NCI-H510A treated with DMSO at 0.1 percent for 48 hours (cell line): ENCODE results near the gene ITGA8.

Experiments
- DNase-seq: peaks from one replicate; lab custom pipeline; 2025; lab: John Stamatoyannopoulos, UW

Gene ITGA8

GRCh38 chr10:15730341-15730740, 10.6 kb upstream of the ITGA8 start:
- DNase-seq, result no peak

- no peak for DNase-seq
Measured at GRCh38 chr10:15729890-15730289, 10.2 kb upstream of the ITGA8 start.

GRCh38 chr10:15726042-15726441, 6.3 kb upstream of the ITGA8 start:
- DNase-seq, result no peak

GRCh38 chr10:15725603-15726002, 5.9 kb upstream of the ITGA8 start:
- peak; percentile 4 for DNase-seq

GRCh38 chr10:15724683-15725082, 5.0 kb upstream of the ITGA8 start:
- DNase-seq, result no peak

GRCh38 chr10:15723803-15724202, 4.1 kb upstream of the ITGA8 start:
- DNase-seq, result no peak

GRCh38 chr10:15720635-15721287, 1.0 kb upstream of the ITGA8 start:
- no peak for DNase-seq

GRCh38 chr10:15719049-15719898, 448 bp downstream of the ITGA8 start:
- DNase-seq, result no peak

- no peak for DNase-seq
Measured at GRCh38 chr10:15718694-15719048, 1.1 kb downstream of the ITGA8 start.

GRCh38 chr10:15715619-15716227, 4.0 kb downstream of the ITGA8 start:
- no peak for DNase-seq

- no peak for DNase-seq
Measured at GRCh38 chr10:15714847-15715246, 4.9 kb downstream of the ITGA8 start.

- no peak for DNase-seq
Measured at GRCh38 chr10:15712883-15713282, 6.8 kb downstream of the ITGA8 start.

GRCh38 chr10:15710455-15710854, 9.3 kb downstream of the ITGA8 start:
- DNase-seq, result no peak

- DNase-seq, result no peak
Measured at GRCh38 chr10:15705298-15705697, 14.4 kb downstream of the ITGA8 start.

- DNase-seq, result no peak
Measured at GRCh38 chr10:15704581-15704968, 15.1 kb downstream of the ITGA8 start.

GRCh38 chr10:15703944-15704580, 15.7 kb downstream of the ITGA8 start:
- no peak for DNase-seq

- no peak for DNase-seq
Measured at GRCh38 chr10:15703151-15703880, 16.4 kb downstream of the ITGA8 start.

- no peak for DNase-seq
Measured at GRCh38 chr10:15700078-15700674, 19.5 kb downstream of the ITGA8 start.

- no peak for DNase-seq
Measured at GRCh38 chr10:15695852-15696251, 23.9 kb downstream of the ITGA8 start.

GRCh38 chr10:15690031-15690430, 29.7 kb downstream of the ITGA8 start:
- no peak for DNase-seq

GRCh38 chr10:15684768-15685167, 35.0 kb downstream of the ITGA8 start:
- DNase-seq, result no peak

GRCh38 chr10:15681076-15681475, 38.6 kb downstream of the ITGA8 start:
- no peak for DNase-seq
